C4-2B (cell line): ENCODE results near the gene KRT85.

ENCODE experiments used
- ZFX ChIP-seq: fragments of 450-650 bp; IDR thresholded peaks from 2 replicates; pipeline ENCODE4 v1.6.1; 2017
- TF ChIP-seq, protein P1 (sequence below): fragments of 450-650 bp; conservative IDR thresholded peaks from 2 replicates; pipeline ENCODE4 v1.5.1; 2017; ENCODE audit warnings: mild to moderate bottlenecking

GRCh38 chr12:52338241-52338960, 28.9 kb downstream of the KRT85 start:
- TF ChIP-seq, protein P1, sequence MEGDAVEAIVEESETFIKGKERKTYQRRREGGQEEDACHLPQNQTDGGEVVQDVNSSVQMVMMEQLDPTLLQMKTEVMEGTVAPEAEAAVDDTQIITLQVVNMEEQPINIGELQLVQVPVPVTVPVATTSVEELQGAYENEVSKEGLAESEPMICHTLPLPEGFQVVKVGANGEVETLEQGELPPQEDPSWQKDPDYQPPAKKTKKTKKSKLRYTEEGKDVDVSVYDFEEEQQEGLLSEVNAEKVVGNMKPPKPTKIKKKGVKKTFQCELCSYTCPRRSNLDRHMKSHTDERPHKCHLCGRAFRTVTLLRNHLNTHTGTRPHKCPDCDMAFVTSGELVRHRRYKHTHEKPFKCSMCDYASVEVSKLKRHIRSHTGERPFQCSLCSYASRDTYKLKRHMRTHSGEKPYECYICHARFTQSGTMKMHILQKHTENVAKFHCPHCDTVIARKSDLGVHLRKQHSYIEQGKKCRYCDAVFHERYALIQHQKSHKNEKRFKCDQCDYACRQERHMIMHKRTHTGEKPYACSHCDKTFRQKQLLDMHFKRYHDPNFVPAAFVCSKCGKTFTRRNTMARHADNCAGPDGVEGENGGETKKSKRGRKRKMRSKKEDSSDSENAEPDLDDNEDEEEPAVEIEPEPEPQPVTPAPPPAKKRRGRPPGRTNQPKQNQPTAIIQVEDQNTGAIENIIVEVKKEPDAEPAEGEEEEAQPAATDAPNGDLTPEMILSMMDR = no peak
- no peak for TF ChIP-seq ZFX
